Left hindlimb (tissue), 1 donor: ENCODE measurements around the gene AHCYL1.
A peak's percentile ranks its signal among the peaks of the same experiment; 100 is the strongest.
"Not testable (repeated sequence)": the region's sequence is repeated elsewhere in the genome, so short reads cannot be mapped to it uniquely, and the experiment has no call there.

Experiments
- DNase-seq: peaks from one replicate; pipeline ENCODE4 v3.0.0-alpha.2; 2018

AHCYL1 gene

DNA sequence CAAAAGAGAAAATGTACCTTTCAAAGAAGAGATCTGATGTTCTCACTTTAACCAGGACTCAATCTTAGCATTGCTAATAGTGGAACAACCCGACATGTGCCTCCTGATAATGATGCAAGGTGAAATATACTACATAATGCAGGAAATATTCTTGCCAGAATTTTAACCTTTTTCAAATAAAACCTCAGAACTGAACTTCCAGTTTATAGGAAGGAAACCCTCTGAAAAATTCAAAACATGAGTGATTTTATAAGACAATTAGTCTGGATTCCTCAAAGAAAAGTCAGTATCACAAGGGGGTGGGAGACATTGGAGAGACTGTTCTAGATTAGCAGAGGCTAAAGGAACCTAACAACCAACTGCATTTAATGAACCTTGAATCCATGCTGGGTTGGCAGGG lies 18.1 kb downstream of the AHCYL1 start:
- no peak for DNase-seq

DNA sequence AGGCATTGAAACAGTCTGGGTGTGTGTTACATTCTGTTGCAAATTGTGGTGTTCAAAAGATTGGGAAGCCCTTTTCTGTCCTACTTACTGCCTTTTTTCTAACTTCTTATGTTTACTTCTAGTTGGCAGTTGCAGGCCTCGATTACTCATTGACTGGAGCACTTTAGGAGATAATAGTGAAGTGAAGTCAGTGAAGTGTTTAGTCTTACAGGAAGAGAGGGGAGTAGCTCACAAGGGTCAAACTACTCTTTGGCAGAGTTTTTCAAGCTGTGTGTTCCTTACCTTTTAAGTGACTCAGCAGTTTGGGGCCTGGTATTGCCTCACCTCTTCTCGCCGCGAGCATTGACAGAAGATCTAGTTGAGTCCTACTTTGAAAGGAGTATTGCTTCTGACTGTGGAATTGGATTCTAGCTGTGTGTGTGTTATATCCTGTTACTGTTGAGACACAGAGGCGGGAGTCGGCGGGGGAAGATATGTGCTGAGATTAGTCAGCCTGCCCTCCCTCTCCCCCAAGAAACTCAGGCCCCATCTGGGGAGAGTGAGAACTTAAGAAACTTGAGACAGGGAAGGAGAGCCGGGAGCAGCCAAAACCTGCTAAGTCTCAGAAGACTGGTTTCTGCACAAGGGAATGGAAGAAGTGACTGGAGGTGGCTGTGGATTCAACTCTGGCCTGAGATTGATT lies 19.3 kb downstream of the AHCYL1 start:
- peak; percentile 60 for DNase-seq

DNA sequence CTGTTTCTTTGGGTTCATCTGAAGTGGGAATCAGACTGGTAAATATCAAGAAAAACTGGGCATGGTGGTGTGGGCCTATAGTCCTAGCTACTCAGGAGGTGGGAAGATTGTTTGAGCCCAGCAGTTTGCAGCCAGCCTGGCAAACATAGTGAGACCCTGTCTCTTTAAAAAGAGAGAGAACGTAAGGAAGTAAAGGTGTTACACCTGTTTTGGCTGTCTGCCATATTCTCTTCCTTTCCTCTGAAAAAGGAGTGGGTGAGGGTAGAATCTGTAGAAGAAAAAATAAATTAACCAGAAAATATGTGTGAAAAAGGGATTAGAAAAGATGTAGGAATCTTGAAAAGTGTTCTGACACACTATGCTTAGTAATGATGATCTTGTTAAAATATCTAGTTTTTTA lies 20.0 kb downstream of the AHCYL1 start:
- no peak for DNase-seq

GRCh38 chr1:110005971-110006370 lies 21.4 kb downstream of the AHCYL1 start:
- DNase-seq, result no peak

- DNase-seq, result no peak
Measured at GRCh38 chr1:110006516-110006915, 22.0 kb downstream of the AHCYL1 start.

- no peak for DNase-seq
Measured at GRCh38 chr1:110007046-110007830, 22.7 kb downstream of the AHCYL1 start.

GRCh38 chr1:110008971-110009565 lies 24.5 kb downstream of the AHCYL1 start:
- no peak for DNase-seq

DNA sequence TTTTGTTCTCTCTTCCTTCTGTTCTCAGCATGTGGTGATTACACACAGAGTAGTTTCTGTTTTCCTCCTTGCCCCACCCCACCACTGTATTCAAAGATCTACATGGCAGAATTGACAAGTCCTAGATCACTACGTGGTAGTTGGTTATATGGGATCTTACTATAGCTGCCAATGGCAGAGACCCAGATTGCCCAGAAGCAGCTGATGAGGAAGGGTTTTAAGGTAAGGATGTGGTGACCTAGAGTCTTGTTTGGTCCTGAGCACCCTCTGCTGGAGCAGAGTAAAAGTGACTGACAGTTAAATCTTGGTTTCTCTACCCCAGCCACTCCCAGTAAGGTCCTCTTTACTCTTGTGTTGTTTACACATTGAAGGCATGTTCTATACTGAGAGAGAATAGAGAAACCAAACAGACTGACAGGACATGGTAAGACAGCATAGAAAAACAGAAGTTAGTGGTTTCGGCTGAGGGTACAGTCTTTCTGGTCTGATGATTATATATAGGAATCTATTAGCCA lies 27.0 kb downstream of the AHCYL1 start:
- no peak for DNase-seq

- no peak for DNase-seq
Measured at GRCh38 chr1:110012100-110012780, 27.7 kb downstream of the AHCYL1 start.

DNA sequence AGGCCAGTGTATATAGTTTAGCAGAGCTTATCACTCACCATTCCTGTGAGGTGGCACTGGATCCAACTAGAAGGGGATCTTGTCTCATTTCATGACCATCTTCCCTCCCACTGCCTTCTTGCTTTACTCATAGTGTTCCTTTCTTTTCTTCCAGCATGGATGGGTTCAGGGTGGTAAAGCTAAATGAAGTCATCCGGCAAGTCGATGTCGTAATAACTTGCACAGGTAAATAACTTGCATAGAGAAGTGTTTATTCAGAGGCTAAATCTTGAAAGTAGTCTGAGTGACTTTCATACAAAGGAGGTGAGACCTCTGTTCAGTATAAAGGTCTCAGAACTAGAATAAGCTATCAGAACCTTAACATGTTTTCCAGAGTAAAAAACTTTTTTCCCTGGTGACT lies 33.2 kb downstream of the AHCYL1 start:
- no peak for DNase-seq

GRCh38 chr1:110018396-110018795 lies 33.8 kb downstream of the AHCYL1 start:
- no peak for DNase-seq

DNA sequence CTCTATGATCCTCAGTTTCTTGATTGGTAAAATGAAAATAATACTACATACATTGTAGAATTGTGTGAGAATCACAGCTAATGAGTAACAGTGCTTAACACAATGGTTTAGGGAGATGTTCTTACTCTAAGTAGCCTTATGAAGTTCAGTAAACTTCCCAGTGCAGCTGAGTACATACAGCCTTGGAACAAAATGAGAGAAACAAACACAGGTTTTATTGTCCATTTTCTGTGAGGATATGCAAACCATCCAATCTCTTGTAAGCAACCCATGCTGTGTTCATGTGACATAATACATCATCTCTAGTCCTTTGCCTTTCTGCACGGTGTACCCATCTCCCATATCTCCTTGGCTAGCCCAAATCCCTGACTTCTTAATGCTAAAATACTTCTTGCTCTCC lies 35.2 kb downstream of the AHCYL1 start:
- DNase-seq, result no peak

DNA sequence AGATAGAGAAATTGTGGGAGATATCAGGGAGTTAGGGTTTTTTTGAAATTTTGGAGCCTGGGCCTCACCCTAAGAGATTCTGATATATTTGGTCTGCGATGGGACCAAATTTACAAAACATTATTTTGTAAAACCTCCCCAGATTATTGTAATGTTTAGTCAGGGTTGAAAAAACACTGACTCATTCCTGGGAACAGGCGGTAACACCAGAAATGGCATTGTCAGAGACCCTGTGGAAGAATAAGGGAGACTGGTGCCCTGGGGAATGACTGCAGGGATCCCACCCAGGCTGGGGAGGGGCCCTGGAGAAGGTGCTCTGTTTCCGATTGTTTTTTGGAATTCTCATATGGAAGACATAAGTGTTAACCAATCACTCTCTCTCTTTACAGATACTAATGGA lies 36.7 kb downstream of the AHCYL1 start:
- DNase-seq, result no peak

DNA sequence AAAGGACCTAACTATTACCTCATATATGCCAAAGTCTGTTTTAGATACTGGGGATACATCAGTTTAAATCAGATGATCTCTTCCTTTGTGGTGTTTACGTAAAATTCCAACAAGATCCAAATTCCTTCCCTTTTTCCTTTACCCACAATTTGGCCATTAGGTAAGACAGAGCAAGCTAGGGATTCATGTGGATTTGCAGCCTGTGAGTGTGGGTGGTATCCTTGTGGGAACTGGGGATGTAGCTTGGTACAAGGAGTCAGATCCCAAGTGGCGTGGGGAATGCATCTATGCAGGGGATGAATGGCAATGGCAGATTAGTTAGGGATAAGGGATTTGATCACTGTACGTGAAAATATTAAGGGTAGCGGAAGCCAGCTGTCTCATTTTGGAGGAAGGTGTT lies 40.0 kb downstream of the AHCYL1 start:
- DNase-seq, result no peak

DNA sequence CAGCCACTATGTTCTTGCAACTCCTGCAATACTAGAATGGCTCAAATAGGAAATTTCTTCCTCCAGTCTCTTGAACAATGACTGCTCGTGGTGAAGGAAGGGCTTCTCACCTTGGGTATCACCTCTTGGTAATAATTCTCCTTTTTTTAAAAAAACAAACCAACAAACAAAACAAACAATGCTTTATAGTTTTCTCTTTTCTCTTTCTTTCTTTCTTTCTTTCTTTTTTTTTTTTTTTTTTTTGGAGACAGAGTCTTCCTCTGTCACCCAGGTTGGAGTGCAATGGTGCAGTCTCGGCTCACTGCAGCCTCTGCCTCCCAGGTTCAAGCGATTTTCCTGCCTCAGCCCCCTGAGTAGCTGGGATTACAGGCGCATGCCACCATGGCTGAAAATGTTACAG lies 46.1 kb downstream of the AHCYL1 start:
- not testable (repeated sequence) for DNase-seq

GRCh38 chr1:110032327-110032726 lies 47.8 kb downstream of the AHCYL1 start:
- DNase-seq, result no peak

DNA sequence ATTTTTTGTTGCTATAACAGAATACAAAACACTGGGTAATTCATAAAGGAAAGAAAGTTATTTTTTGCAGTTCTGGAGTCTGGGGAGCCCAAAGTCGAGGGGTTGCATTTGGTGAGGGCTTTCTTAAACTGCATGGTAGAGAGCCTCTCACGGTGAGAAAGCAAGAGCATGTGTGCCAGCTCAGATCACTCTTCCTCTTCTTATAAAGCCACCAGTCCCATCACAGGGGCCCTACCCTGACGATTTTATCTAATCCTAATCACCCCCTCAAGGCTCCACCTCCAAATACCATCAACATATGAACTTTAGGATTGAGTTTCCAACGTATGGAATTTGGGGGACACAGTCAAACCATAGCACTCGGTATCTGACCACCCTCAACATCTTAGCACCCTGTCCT lies 48.9 kb downstream of the AHCYL1 start:
- no peak for DNase-seq

DNA sequence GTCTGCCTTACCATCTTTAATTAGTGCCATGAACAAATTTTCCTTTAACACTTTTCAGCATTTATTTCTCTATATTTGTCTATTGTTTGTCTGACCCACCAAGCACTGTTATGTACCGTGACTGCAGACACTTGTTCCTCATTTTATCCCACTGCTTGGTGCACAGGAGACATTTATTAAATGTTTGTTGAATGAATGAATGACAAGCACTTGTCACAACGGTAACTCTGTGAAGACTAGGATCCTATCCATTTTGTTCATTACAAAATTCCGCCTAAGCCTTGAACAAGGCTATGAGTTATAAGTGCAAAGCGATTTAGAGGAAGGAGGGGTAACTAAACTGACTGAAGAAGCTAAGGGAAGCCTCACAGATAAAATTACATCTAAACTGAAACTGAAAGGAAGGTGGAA lies 49.5 kb downstream of the AHCYL1 start:
- DNase-seq, result no peak

DNA sequence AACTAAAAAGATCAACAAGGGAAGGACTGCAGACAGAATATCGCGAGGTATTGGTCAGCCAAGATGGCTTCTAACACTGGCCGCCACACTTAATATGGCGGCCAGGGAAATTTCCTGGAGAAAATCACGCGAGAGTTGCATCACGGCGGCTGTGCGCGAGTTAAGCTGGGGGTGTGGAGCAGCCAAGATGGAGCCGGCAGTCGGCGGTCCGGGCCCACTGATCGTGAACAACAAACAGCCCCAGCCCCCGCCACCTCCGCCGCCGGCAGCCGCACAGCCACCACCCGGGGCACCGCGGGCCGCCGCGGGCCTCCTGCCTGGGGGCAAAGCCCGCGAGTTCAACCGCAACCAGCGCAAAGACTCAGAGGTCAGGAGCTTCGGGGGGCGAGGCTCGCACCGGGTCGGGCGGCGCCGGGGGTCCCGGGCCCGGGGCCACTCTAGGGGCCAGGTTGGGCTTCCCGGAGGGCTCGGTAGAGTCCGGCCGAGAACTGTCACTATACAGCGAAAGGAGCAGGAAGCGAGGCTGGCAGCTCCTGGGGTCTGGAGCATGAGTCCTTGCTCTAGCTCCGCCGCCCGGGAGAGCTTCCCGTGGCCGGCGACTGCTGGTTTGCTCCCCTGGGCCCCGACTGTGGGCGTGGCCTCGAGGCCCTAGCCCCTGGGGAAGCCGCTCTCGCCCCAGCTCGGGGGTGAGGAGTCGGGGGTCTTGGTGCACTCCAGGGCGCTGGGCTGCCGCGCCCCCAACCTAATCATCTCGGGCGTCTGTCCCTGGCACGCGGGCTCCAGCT lies 50.1 kb downstream of the AHCYL1 start, which contains the start of gene STRIP1:
Gene STRIP1, plus strand, starts transcription at position 174 of the 785 bp plus-strand sequence. Its CDS starts 14 bp downstream, at position 188.
- DNase-seq, result peak; percentile 95

- DNase-seq, result no peak
Measured at GRCh38 chr1:110035236-110035752, 50.7 kb downstream of the AHCYL1 start.

GRCh38 chr1:110038271-110038670 lies 53.7 kb downstream of the AHCYL1 start:
- no peak for DNase-seq

DNA sequence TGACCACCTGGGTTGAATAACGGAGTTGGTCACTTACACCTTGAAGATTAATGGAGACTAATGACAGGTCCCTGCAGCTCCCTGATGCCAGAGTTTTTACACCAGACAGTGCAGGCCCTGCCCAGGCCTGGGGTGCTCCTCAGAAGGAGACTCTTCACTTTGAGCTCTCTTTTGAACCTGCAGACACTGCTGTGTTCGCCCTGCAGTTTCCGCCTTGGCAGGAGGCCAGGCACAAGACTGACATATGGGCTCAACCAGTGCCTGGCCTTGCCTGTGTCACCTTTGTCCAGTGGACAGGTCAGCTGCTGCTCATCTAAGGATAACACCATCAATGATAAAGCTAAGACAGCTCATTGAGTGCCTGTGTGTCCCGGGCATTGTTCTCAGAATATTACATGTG lies 55.1 kb downstream of the AHCYL1 start:
- DNase-seq, result no peak
